Keratinocyte (primary cell): ENCODE data around the gene ASMT. TPM values are rescaled to one million over a fixed set of nuclear protein-coding genes. Genes with fewer than 3 reads are reported as not detected.

Experiments used
- DNase-seq: peaks from one replicate; pipeline ENCODE4 v3.0.0-alpha.2; 2011; ENCODE audit warnings: low read depth, missing footprints, low spot score
- FAIRE-seq: peaks from 2 replicates; lab custom pipeline; 2011; peaks lifted over from hg19 to GRCh38; lab: Jason Lieb, UNC
- H2AFZ ChIP-seq: 2 replicates; pipeline ENCODE4 v1.6.0; 2012; ENCODE audit warnings: low read length, control low read depth, inconsistent platforms; ENCODE audit not compliant: control insufficient read depth
- H3K27ac ChIP-seq: 2 replicates; pipeline ENCODE4 v1.5.1; 2011; ENCODE audit warnings: low read length; ENCODE audit not compliant: control insufficient read depth, insufficient read depth
- H3K27me3 ChIP-seq: 3 replicates; pipeline ENCODE4 v1.6.0; 2011; ENCODE audit warnings: low read length; ENCODE audit not compliant: control insufficient read depth, insufficient read depth; ENCODE audit errors: extremely low read depth
- H3K36me3 ChIP-seq, 2 experiments: 2 replicates in 1 of 2; 3 replicates in 1 of 2; pipeline ENCODE4 v1.5.1; 2011; ENCODE audit warnings: low read length in 2 of 2, mild to moderate bottlenecking in 1 of 2; ENCODE audit not compliant: control insufficient read depth in 2 of 2, insufficient read depth in 2 of 2; ENCODE audit errors: extremely low read depth in 1 of 2
- H3K4me1 ChIP-seq: 3 replicates; pipeline ENCODE4 v1.5.1; 2011; ENCODE audit warnings: low read length; ENCODE audit not compliant: control insufficient read depth, insufficient read depth; ENCODE audit errors: extremely low read depth
- H3K4me2 ChIP-seq: 3 replicates; pipeline ENCODE4 v1.6.0; 2011; ENCODE audit warnings: low read depth, low read length; ENCODE audit not compliant: control insufficient read depth, insufficient read depth; ENCODE audit errors: extremely low read depth
- H3K4me3 ChIP-seq, 3 experiments: fragments of 200-600 bp in 1 of 3; sonication (generic) in 1 of 3; 2 replicates in 2 of 3; 3 replicates in 1 of 3; pipeline ENCODE4 v1.5.1; 2011 to 2016; ENCODE audit warnings: low read length in 3 of 3, mild to moderate bottlenecking in 3 of 3, control low read depth in 2 of 3, inconsistent platforms in 1 of 3, low read depth in 1 of 3, mixed read lengths in 1 of 3, mixed run types in 1 of 3, moderate library complexity in 1 of 3; ENCODE audit not compliant: control insufficient read depth in 2 of 3, insufficient read depth in 2 of 3; ENCODE audit errors: extremely low read depth in 1 of 3
- H3K79me2 ChIP-seq: 2 replicates; pipeline ENCODE4 v1.6.0; 2012; ENCODE audit warnings: low read length; ENCODE audit not compliant: control insufficient read depth, insufficient read depth
- H3K9ac ChIP-seq: 3 replicates; pipeline ENCODE4 v1.6.0; 2011; ENCODE audit warnings: low read length; ENCODE audit not compliant: control insufficient read depth, insufficient read depth; ENCODE audit errors: extremely low read depth
- H3K9me1 ChIP-seq: 3 replicates; pipeline ENCODE4 v1.6.0; 2011; ENCODE audit warnings: low read length; ENCODE audit not compliant: control insufficient read depth, insufficient read depth; ENCODE audit errors: extremely low read depth
- H3K9me3 ChIP-seq: 2 replicates; pipeline ENCODE4 v1.5.1; 2012; ENCODE audit warnings: low read depth, low read length; ENCODE audit not compliant: control insufficient read depth
- H4K20me1 ChIP-seq: 3 replicates; pipeline ENCODE4 v1.6.0; 2011; ENCODE audit warnings: low read length; ENCODE audit not compliant: control insufficient read depth, insufficient read depth; ENCODE audit errors: extremely low read depth
- EZH2 ChIP-seq: IDR thresholded peaks from one replicate; pipeline ENCODE4 v1.6.1; 2012; ENCODE audit warnings: inconsistent platforms, mild to moderate bottlenecking, low read length, moderate library complexity
- dilution Hi-C: fragments of 300-500 bp; cut with MboI; formaldehyde crosslinking; loops from one replicate; pipeline ENCODE4 v1.7.0; 2020; ENCODE audit warnings: low sequenced_read_pairs; ENCODE audit not compliant: extremely low pct_ligation_motif_present
- polyA plus RNA-seq, 5 experiments: library from polyadenylated mRNA; depleted of rRNA in 3 of 5; stranded (reverse) in 3 of 5; stranded (forward) in 1 of 5; unstranded in 1 of 5; fragments of >200 nt; gene quantifications; 1 replicate in 1 of 5; 2 replicates in 3 of 5; 3 replicates in 1 of 5; pipeline versions ENCODE4 v1.2.1 to v1.2.3, GENCODE V29; 2011 to 2012; ENCODE audit warnings: missing spikeins in 2 of 5, low read depth in 1 of 5, low replicate concordance in 1 of 5
- TF ChIP-seq, protein P1 (sequence below), 3 experiments: IDR thresholded peaks in 1 of 3; conservative IDR thresholded peaks in 1 of 3; optimal IDR thresholded peaks in 1 of 3; 2 replicates in 2 of 3; 3 replicates in 1 of 3; pipeline versions ENCODE3 to v1.5.1; 2011; ENCODE audit warnings: low read length in 3 of 3, mild to moderate bottlenecking in 3 of 3, moderate library complexity in 2 of 3, control low read depth in 1 of 3, inconsistent platforms in 1 of 3; ENCODE audit not compliant: insufficient read depth in 2 of 3; ENCODE audit errors: extremely low read depth in 1 of 3

ASMT gene
- polyA plus RNA-seq, 1 donor (not counting 4 experiments of a cell fraction or from before 2014, with no cell fraction given): not detected

DNA sequence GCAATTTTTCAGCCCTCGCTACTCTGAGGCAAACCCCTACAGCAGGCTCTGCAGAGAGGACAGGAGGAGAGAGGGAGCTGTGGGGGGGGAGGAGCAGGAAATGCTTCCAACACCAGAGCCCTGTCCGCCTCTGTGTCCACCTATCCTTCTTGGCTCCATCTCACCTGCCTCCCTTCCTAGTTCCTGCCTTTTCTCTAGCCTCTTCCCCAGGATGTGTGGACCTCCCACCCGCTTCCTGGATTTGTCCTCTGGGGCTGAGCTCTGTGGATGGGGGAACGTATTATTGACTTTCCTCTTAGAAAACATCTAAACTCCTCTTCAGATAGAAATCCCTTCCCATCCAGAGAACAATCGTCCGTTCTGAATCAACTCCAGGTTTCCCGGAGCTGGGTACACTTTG is 14.4 kb downstream of the ASMT start:
- FAIRE-seq (no peak), DNase-seq (no peak)
- dilution Hi-C loops: no loop called here
- no peaks in the 10 kb centered on the region for H3K27me3 ChIP-seq
- no peak overlapping the region for H3K4me3 ChIP-seq
- no peak overlapping the region for H3K27ac ChIP-seq
- H3K4me2 ChIP-seq: no peak overlapping the region
- peaks cover 44% of the 10 kb centered on the region for H3K9me3 ChIP-seq
- H3K79me2 ChIP-seq: no peaks in the 10 kb centered on the region
- no peaks in the 10 kb centered on the region for H3K36me3 ChIP-seq
- H3K9me1 ChIP-seq: no peaks in the 10 kb centered on the region
- no peak overlapping the region for H3K9ac ChIP-seq
- TF ChIP-seq EZH2: no peak
- TF ChIP-seq, protein P1, sequence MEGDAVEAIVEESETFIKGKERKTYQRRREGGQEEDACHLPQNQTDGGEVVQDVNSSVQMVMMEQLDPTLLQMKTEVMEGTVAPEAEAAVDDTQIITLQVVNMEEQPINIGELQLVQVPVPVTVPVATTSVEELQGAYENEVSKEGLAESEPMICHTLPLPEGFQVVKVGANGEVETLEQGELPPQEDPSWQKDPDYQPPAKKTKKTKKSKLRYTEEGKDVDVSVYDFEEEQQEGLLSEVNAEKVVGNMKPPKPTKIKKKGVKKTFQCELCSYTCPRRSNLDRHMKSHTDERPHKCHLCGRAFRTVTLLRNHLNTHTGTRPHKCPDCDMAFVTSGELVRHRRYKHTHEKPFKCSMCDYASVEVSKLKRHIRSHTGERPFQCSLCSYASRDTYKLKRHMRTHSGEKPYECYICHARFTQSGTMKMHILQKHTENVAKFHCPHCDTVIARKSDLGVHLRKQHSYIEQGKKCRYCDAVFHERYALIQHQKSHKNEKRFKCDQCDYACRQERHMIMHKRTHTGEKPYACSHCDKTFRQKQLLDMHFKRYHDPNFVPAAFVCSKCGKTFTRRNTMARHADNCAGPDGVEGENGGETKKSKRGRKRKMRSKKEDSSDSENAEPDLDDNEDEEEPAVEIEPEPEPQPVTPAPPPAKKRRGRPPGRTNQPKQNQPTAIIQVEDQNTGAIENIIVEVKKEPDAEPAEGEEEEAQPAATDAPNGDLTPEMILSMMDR (optimal IDR thresholded peaks at IDR 0.05 in 1 of 3, IDR thresholded peaks at IDR 0.05 in 1 of 3, conservative IDR thresholded peaks at IDR 0.05 in 1 of 3; ENCODE audit: extremely low read depth in 1 of 3, insufficient read depth in 2 of 3, low read length in 3 of 3): no peak
- no peaks in the 10 kb centered on the region for H4K20me1 ChIP-seq
- no peaks in the 10 kb centered on the region for H3K4me1 ChIP-seq
- no peak overlapping the region for H2AFZ ChIP-seq

DNA sequence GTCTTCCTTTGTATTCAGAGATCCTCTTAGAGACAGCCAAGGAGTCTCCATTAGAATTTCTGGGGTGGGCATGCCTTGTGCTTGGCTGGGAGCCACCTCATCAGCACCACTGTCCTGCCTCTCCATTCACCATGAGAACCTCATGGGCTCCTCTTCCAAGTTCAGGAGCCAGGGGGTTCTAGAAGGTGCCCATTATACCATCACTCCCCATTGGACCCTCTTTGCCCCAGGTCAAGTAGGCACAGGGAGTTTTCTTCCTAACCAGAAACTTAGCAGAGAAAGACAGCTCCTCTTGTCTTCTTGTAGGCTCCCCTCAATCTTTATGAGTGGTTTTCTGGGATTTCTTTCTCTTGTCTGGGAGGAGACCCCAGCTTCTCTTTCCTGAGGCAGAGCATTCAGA is 31.1 kb downstream of the ASMT start:
- no peaks in the 10 kb centered on the region for H3K27me3 ChIP-seq
- no peak overlapping the region for H2AFZ ChIP-seq
- H3K4me1 ChIP-seq: no peaks in the 10 kb centered on the region
- no peak overlapping the region for H3K4me2 ChIP-seq
- H3K9me1 ChIP-seq: no peaks in the 10 kb centered on the region
- H4K20me1 ChIP-seq: no peaks in the 10 kb centered on the region
- H3K79me2 ChIP-seq: no peaks in the 10 kb centered on the region
- H3K27ac ChIP-seq: no peak overlapping the region
- H3K9ac ChIP-seq: no peak overlapping the region
- H3K9me3 ChIP-seq: peaks cover 14% of the 10 kb centered on the region
- FAIRE-seq: no peak
- TF ChIP-seq, protein P1 (optimal IDR thresholded peaks at IDR 0.05 in 1 of 3, IDR thresholded peaks at IDR 0.05 in 1 of 3, conservative IDR thresholded peaks at IDR 0.05 in 1 of 3; ENCODE audit: extremely low read depth in 1 of 3, insufficient read depth in 2 of 3, low read length in 3 of 3): no peak
- no peak for TF ChIP-seq EZH2
- no peak overlapping the region for H3K4me3 ChIP-seq
- H3K36me3 ChIP-seq: no peaks in the 10 kb centered on the region
- DNase-seq: no peak
- dilution Hi-C loops: no loop called here
